GM18868 (cell line): ENCODE results near the gene MYCN.

ENCODE experiments used
- ATAC-seq: cut with Tn5 transposase; IDR thresholded peaks from one replicate; pipeline ENCODE4 v1.9.1; 2021; ENCODE audit warnings: mild to moderate bottlenecking, moderate library complexity; ENCODE audit not compliant: unreplicated experiment

MYCN gene

DNA sequence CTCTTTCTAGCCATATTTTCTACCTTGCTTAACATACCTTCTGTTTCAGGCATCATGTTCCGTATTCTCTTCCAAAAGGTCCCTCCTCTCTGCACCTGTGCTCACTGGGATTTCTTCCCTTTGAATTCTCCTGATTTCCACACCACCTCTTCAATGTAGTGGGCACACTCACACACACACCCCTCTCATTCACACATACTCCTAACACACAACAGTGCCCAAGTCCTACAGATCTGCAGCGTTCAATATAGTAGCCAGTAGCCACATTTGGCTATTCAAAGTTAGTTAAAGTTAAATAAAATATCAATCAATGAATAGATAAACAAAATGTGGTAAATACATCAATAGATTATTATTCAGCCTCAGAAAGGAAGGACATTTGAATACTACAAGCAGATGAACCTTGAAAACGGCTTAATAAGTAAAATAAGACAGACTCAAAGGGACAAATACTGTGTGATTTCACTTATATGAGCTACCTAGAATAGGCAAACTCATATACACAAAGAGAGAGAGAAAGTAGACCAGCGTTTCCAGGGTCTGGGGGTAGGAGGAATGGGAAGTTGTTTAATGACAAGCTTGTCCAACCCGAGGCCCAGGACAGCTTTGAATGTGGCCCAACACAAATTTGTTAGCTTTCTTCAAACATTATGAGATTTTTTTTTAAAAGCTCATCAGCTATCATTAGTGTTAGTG, 34.4 kb downstream of the MYCN start:
- no peak for ATAC-seq

DNA sequence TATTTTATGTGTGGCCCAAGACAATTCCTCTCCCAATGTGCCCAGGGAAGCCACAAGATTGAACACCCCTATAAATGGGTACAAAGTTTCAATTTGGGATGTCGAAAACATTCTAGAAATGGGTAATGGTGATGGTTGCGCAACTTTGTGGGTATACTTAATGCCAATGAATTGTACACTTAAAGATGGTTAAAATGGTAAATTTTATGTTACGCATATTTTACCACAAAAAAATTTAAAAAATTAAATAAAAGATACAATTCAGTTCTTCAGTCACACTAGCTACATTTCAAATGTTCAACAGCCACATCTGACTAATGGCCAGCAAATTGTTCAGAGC, 34.9 kb downstream of the MYCN start:
- ATAC-seq = no peak

DNA sequence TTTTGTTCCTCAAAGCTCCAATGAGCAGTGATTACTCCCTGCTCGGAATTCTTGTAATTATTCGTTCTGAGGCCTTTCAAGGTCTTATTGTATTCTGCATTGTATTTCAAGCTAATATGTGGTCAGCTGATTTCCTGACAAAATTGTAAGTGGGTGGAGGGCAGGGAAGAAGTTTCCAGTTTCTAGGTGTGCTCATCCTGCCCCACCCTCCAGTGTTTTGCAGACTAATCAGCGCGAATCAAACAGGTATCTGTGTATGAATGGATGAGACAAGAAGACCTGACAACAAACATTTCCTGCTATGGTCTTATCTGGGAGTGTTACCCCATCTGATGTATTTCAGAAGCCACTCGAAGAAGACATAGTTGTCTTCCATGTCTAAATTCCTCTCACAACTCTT, 35.3 kb downstream of the MYCN start:
- no peak for ATAC-seq

DNA sequence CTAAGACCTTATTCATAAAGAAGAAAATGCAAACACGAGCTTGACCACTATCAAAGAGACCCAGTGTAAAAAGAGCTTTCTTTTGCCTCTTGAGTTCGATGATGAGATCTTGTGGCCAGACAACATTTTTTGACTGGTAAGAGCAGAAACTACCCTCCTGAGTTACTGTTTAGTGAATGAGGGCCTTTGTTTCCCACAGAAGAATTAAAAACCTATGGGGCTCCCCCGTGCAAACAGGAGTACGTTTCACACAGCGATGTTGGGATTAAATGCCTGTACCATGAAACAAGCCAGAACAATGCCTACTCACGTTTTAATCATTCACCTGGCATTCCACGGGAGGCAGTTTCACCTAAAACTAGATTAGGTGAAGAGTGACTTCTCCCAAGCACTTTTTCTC, 36.0 kb downstream of the MYCN start:
- no peak for ATAC-seq

DNA sequence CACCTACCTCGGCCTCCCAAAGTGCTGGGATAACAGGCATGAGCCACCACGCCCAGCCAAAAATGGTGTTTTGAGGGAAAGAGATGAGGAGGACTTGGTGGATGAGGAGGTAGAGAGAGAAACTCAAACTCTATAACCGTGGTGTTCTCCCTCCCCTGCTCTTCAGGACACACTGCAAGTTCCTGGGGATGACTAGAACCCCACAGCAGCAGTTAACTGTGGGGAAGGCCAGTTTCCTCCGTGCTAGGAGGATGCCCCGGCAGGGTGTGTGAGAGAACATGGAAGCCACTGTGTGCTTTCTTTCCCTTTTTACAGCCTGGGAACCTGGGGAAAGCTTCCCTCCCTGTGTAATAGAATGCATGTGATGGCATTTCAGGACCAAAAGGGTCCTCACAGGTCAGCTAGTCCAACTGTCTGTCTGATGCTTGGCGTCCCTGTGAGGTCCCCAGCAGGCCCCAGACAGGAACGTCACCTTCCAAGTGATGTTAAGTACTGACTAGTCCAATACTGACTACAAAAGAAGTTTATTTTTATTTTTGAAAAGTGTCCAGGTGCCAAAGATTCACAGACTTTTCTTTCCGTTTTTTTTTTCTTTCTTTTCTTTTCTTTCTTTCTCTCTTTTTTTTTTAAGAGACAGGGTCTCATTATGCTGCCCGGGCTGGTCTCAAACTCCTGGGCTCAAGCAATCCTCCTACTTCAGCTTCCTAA, 38.9 kb downstream of the MYCN start:
- no peak for ATAC-seq

DNA sequence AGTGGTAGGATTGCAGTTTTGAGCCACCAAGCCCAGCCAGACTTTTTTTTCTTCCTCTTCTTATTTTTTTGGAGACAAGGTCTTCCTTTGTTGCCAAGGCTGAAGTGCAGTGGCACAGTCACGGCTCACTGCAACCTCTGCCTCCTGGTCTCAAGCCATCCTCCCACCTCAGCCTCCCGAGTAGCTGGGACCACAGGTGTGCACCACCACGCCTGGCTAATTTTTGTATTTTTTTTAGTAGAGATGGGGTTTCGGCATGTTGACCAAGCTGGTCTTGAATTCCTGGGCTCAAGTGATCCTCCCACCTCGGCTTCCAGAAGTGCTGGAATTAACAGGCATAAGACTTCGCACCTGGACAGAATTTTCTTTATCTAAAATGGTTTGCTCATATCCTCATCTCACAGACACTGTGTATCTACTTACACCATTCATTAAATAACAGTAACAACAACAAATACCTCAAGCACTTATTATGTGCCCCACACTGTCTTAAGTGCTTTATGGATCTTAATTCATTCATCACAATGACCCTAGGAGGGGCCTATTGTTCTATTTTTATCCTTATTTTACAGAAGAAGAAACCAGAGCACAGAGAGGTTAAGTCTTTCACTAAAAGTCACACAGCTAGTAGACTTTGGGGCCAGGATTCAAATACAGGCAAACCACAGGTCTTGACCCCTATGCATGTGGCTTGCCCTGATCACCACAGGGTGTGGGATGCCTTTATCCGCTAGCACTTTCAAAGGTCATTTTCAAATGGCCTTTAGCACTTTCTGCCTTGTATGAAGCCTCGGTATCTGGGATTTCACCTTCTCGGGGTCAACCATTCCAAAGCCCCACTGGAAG, 39.6 kb downstream of the MYCN start:
- ATAC-seq = no peak

DNA sequence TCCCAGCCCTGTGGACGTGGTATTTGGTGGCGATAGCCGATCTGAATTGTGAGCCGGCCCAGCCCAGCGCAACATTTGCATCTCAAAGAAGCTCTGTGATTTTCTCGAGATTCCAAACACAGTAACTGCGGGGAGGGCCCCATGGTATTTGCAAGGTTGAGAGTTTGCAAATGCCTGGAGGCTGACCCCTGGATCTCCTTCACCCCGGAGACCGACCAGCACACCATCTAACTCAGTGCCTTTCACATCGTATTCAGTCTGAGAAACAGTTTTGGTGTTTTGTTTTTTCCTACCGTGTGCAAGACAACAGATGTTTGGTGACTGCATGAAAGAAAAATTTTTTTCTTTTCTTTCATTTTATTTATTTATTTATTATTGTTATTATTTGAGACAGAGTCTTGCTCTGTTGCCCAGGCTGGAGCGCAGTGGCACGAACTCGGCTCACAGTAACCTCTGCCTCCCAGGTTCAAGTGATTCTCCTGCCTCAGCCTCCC, 40.3 kb downstream of the MYCN start:
- ATAC-seq = no peak

DNA sequence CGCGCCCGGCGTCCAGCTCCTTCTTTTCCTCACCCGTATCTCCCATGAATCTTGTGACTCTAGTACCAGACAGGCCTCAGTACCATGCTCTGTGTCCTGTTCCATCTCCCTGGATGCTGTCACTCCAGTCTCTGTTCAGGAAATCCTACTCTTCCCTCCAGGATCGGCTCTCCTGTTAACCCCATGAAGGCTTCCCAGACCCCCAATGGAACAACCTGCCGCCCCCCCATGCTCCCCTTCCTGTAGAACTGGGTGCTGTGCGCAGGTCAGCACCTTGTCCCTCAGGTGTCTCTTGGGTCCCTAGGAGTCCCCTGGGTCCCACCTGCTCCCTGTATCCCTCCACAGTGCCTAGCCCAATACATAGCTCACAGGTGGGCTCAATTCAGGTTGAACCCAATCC, 41.3 kb downstream of the MYCN start:
- no peak for ATAC-seq

DNA sequence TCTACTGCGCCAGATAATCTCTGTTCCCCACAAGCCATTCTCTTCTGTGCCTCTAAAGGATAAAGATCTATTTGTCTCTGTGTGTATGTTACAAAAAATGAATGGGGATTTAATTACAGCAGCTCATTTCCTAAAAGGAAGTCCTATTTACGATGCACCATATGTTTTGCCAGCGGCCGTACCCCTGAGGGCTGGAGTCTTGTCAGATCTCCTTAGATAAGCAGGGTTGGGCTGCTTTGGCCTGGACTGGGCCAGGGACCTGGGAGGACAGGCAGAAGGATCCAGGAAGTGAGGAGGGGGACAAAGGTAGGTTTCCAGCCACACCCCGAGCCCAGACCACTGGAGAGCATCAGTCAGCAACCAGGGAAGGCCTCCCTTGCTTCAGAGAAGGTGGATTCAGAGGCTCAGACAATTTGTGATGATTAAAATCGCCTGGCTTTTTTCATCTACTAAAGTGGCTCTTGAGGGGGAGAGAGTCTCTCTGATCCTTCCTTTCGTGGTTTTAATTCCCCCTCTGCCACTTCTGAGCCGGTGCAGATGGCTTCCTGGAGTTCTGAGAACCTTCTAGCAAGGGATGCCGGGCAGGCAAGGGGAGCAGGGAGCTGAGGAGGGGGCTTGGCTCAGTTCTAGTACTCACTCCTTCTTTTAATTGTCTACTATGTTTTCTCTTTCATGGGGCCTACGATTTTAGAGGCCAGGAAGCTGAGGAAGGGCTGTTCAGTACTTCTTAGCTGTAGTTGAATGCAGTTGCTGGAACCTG, 42.1 kb downstream of the MYCN start:
- no peak for ATAC-seq

DNA sequence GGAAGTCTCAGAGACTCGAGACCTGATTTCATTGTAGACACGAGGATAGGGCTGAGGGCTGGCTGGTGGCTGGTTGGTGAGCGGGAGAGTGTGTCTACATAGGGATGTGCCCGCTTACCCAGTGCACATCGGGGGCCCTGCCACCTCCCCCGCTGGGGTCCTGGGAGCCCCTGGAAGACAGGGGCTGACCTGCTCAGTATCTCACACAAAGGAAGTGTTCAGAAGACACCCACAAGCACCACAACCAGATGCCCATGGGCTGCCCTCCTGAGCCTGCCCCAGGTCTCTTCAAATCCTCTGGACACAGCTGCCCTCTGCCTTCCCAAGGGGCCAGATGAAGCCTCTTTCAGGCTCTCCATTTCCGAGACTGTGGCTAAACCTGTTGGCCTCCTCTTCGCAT, 43.1 kb downstream of the MYCN start:
- ATAC-seq = no peak

DNA sequence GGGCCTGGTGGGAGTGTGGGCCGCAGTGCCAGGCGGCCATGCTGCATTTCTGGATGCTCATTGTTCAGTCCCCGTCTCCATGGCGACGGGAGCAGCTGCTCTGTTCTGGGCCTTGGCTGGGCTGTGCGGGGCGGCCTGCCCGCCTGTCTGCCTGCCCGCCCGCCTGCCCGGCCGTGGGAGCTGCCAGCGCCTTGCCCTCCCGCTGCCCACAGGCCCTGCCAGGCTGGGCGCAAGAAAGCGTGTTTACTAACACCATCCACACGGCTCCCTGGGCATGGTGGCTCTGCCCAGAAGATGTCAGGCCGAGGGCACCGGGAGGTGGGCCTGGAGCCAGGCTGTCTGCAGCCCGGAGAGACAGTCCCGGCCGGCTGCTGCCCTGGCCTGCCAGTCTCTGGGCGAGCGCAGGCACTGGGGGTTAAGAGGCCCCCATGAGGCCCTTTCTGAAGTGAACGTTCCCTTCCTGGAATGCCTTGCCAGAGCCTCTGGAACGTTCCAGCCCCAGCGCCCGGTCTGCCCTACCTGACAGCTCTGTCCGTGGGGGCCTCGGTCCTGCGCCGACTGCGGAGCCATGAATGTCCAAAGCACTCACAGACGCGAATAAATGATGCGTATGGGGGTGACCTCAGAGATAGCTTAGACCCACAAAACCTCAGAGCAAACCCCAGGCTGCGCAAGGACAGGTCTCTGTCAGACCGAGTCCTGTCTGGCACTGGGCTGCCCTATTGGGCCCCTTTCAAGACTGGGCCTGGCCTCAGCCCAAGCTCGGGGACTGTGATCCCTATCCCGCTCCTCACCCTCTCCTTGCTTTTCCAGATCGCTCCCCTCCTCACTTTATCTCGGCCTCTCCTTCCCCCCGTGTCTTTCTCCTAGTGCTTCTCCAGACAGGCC, 44.3 kb downstream of the MYCN start:
- no peak for ATAC-seq

DNA sequence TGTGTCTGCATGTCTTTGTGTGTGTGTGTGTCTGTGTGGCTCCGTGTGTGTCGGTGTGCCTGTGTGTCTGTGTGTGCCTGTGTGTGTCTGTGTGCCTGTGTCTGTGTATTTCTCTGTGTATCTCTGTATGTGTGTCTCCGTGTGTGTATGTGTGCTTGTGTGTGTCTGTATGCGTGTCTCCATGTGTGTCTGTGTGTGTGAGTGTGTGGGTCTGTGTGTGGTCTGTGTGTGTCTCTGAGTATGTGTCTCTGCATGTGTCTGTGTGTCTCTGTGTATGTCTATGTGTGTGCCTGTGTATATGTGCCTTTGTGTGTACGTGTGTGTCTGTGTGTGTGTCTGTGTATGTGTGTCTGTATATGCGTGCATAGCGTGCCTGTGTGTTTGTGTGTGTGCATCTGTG, 45.2 kb downstream of the MYCN start:
- no peak for ATAC-seq

DNA sequence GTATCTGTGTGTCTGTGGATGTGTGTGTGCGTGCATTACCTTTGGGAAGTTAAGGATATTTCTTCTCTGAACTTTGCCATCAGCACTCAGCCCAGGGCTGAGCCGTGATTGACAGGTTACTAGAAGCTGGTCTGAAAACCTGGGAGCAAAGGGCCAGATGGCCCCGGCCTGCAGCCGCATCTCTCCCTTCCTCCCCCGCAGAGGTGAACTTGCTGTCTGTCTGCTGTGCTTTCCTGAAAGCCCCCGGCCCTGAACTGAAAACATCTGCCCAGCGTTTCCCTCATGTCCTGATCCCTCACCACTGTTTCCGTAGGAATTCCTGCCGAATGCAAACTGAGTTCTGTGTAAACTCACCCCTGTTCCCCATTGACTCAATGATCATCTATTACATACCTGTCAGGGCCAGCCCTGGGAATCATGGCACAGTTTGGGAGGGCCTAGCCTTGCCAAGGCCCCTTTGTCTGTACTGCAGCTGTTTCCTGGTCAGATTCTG, 45.8 kb downstream of the MYCN start:
- no peak for ATAC-seq

DNA sequence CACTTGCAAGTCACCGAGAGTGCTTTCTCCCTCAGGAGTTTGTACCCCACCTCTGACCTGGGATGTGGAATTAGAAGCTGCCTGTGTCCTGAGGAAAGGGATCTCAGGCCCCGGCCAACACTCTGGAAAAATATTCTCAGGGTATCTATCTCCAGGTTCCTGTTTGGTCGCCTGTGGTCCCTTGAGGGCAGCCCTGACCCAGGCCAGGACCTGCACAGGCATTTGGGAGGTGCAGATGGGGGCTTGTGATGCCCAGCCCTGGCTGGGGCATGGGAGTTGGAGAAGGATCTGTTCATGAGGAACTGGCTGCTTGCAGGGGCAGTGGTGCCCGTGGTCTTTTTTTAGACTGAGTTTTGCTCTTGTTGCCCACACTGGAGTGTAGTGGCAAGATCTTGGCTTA, 46.3 kb downstream of the MYCN start:
- ATAC-seq = no peak

DNA sequence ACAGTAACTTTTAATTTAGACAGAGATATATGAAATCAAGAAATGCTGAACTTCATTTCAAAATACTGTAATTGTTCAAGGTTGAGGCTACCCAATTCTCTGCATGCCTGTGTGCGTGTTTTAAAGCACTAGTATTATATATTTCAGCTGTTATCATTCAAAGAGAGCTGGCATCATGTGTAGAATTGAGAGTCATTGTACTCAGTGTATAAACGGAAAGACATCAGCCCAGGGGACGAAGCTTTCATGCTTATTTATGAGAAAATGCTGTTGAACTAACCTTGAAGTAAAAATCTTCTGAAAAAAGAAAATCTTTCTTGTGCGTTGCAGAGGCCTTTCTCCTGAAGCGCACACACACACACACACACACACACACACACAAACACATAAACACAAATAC, 48.4 kb downstream of the MYCN start:
- ATAC-seq = no peak

DNA sequence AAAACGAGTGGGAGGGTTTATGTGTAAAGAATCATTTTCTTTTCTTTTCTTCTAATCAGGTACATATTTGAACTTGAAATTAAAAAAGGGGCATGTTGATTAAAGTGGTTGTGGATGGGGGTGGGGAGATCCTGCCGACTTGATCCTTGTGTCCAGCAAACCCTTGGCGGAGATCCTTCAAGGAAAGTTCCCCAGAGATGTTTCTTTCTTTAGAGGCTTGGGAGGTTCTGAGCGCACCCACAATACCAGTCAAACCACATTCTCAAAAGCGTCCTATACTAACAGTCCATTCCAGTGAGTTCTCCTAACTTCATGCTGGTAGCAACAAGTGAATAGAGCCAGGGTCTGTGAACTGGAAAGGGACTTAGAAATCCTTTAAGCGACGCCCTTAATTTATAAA, 49.2 kb downstream of the MYCN start:
- ATAC-seq = no peak

DNA sequence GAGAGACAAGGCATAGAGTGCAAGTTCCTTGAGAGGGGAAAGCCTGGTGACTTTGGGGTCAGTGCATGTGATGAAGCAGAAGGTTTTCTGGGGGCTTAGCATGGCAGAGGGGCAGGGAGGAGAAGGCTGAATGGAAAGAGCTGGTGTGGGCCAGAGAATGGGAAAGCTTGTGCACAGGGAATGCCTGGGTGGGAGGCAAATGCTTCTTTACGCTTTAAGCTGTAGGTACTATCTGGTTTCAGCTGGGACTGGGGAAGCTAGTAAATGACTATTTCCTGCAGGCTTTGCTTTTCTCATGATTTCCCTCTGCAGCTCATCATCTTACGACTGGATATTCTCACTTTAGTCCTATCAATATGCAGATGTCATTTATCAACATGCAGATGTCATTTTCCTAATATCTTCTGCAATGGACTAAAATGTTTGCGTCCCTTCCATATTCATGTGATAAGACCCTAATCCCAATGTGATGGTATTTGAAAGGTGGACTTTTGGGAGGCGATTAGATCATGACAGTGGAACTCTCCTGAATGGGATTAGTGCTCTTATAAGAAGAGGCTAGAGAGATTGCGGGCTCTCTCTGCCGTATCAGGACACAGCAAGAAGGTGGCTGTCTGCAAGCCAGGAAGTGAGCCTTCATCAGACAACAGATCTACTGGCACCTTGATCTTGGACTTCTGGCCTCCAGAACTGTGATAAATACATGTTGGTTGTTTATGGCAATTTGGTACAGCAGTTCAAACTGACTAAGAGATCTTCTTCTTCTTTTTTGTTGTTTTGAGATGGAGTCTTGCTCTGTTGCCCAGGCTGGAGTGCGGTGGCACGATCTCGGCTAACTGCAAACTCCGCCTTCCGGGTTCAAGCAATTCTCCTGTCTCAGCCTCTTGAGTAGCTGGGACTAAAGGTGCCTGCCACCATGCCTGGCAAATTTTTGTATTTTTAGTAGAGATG, 50.1 kb downstream of the MYCN start:
- no peak for ATAC-seq

DNA sequence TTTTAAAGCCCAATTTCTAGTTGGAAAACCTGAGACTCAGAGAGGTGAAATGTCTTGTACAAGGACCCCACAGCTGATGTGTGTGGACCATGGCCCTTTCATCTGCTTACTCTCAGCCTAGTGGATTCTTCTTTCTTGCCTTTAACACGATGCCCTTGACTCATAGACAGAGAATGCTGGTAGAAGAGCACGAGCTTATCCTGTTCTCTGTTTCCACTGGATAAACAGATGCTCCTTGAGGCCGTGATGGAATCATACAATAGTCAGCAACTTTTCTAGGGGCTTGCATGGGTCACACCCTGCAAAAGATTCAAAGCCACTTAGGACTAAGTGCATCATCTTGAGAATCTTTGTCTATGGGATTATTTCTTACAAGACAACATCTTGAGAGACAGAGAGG, 50.9 kb downstream of the MYCN start:
- no peak for ATAC-seq
